Measurements from ENCODE around the gene LSAMP. TPM values are rescaled to one million over a fixed set of nuclear protein-coding genes. Genes with fewer than 3 reads are reported as not detected.
A peak's percentile ranks its signal among the peaks of the same experiment; 100 is the strongest.

The LSAMP gene
- total RNA-seq, 1 experiment from 2014 or later = 0.21 TPM

- no peak for DNase-seq (ENCODE audit: low read depth)
Observed at GRCh38 chr3:116166121-116166520, 279.2 kb downstream of the LSAMP start.

DNA sequence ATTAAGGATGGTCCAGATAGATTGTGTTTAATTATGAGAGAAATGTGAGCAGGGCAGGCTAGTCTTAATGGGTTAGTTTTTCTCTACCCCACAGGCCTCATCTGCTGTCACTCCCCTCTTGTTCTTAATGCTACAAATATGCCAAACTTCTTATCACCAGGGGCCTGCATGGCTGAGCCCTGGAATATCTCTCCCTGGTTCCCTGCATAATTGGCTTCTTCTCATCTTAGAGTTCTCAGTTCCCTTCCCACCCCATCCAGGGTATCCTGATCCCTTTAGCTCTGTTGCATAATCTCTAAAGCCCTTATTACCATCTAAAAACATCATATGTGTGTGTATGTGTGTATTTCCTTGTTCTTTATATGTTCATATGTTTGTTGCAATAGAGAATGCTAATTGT, 279.6 kb downstream of the LSAMP start:
- DNase-seq (ENCODE audit: low read depth) = no peak

GRCh38 chr3:116165135-116165534, 280.2 kb downstream of the LSAMP start:
- no peak for DNase-seq (ENCODE audit: low read depth)

DNA sequence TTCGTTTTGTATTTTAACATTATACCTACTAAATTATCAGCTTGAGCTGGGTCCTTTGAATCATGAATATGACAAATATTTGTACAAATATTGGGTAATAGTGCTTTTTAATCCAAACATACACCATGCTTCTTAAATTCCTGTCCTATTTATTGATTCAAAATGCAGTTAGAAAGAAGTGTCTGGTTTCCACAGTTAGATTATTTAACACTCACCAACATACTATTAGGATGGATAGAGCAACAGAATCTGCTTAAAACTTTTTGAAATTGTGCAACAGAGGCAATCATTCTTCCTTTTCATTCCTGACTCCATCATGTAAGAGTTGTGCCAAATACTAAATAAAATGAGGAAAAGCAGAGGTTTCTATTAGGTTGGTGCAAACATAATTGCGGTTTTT, 281.2 kb downstream of the LSAMP start:
- DNase-seq (ENCODE audit: low read depth) = no peak

DNA sequence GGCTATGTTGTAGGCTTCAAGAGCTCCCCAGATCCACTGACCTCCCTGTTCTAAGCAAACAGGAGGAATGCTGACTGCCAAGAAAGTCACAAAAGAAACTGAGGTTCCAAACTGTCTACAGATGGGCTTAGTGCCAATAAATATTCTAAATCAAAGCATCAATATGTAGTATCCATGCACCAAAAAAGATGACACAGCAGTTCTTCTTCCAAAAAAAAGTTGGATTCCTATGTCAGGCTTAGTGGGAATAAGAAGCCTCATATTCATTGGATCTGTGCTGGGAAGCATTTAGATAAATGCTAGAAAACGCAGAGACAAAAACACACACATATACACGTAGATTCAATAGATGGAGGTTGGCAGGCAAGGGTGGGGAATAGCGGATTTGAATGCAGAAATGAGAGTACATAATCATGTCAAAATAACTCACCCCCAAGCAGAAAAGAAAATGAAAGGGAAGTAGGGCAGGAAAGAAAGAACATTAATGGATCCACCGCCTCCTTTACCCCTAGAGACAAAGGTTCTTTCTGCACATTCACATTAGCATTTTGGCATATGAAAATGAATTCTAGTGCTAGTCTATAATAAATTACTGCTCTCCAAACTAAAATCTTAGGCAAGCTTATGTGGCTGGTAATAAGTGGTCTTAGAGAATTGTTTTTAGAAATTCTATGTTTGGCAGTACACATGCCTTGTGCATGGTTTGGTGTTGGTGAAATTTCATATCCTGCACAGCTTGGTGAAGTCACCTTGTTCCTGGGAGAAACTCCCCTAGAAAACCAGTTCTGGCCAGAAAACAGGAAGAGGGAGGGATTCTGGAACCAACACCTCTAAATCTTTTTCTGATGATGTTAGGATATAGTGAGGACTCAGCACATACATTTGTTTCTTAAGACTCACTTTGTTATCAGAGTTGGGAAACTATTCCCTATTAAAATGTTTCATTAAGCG, 283.4 kb downstream of the LSAMP start:
- DNase-seq (ENCODE audit: low read depth) = peak; percentile 52

DNA sequence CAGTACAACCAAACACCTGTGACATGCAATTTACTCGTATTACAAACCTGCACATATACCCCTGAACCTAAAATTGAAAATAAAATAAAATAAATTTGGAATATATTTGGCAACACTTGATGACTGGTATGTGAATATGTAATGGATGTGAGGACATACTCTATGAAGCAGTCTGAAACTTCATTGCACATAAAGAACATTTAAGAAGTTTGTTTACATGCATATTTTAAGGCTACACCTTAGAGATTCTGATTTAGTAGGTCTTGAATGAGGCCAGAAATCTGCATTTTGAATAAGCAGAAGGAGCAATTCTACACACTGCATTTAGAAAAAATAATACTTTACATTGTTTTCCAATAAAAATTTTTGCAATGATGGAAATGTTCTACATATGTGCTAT, 284.7 kb downstream of the LSAMP start:
- DNase-seq (ENCODE audit: low read depth) = no peak

DNA sequence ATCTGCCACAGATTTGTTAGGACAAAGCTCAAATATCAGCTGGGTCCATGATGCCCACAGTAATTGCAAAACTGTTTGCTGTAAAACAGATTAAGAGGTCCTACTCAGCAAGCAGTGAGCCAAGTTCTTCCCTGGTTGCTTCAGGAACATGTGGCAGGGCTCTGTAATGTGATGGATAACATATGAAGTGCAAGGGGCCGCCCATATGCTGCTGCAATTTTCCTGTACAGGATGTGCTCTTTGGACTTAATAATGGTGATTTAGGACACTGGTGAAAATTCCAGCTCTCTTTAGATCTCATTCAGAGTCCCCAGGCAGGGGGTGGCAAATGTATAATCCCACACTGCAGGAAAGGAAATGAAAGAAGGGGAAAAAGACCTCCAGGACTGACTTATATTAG, 289.4 kb downstream of the LSAMP start:
- no peak for DNase-seq (ENCODE audit: low read depth)

- no peak for DNase-seq (ENCODE audit: low read depth)
Observed at GRCh38 chr3:116154389-116154788, 290.9 kb downstream of the LSAMP start.

DNA sequence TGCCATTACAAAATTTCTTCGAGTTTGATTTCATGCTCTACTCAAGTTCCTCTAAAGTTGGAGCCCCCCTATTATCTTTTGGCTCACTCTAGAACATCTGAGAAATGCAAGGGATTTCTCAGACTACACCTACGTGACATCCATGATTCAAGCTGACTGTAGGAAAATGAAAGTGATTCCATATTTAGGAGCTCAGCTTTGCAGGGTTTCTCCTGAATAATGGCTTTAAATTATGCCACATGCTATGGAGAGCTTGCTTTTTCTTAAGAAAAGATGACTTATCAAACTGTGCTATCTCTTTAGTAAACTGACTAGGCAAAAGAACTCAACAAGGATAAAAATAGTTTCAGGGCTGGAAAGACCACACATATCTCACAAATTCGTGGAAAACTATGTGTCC, 292.1 kb downstream of the LSAMP start:
- peak; percentile 14 for DNase-seq (ENCODE audit: low read depth)

DNA sequence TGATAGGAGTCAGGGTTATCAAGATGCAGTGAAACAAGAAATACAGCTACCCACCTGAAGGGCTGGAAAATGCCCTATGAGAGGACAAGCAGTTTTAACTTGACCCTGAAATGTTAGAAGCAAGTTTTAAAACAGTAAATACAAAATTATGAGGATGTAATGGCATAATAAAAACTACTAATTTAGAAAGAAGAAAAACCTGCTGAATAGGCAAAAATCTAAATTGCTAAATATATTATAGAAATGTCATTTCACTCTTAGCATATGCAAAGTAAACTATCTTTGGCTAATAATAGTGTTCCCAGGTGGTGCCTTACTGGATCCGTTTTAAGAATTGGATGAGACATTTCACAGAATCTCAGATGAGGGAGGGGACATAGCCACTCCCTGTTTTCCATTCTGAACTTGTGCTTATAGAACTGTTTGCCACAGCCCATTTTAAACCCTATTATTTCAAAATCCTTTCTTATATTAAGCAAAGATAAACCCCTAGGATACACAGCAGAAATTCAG, 294.6 kb downstream of the LSAMP start:
- DNase-seq (ENCODE audit: low read depth) = no peak

DNA sequence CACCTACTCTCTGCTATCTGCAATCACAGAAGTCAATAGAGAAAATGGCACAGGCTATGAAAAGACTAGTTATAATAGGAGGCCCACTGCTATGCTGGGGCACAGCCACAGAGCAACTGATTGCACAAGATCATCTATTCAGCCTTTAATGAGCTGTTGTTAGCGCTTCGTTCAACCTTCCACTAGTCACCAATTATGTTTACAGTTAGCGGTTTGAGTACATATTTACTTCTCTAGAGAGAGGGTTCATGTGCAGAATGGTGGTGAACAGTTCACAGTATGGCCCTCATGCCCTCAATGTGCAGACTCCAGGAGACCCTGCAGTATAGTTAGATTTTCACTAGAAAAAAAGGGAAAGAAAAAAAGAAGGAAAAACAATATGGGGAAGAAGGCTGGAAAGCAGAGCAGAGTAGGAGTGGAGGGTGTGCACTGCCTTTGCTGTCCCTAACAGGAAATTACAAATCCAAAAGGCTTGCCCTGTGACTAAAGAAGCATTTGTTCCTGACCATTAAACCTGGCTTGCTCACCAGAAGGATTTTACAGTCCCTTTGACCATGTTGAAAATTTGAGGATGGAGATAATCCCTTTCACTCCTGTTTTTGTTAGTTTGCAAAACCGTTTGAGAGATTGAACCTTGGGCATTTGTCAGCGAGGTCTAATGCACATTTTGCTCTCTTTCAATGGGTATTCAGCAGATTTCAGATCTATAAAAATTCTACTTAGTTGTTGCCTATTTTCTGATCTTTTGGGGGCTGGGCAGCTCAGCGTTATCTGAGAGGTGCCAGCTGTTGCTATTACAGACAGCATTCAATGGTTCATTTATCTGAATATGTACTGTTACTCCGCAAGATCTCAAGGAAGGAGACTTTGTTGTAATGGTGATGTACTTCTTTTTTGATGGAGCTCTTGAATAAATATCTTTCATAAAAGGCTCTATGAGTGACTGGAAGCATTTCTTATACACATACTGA, 296.1 kb downstream of the LSAMP start:
- peak; percentile 73 for DNase-seq (ENCODE audit: low read depth)

GRCh38 chr3:116145613-116146012, 299.7 kb downstream of the LSAMP start:
- no peak for DNase-seq (ENCODE audit: low read depth)

DNA sequence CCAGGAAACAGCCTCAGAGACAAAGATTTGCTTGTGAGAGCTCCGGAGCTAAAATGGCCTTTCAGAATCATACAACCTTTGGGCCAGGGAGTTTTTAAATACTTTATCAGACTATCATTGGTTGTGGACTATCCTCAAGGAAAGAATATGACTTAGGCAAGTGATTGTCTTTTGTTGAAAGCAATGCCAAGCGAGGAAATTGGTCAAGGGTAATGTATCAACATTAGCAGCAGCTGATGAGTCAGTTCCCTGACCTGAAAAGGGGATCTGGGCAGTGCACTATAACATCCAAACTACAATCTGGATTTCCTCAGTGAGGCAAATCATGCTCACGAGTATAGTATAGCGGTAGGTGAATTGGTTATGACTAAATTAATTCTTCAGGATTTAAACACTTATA, 303.6 kb downstream of the LSAMP start:
- peak; percentile 44 for DNase-seq (ENCODE audit: low read depth)

GRCh38 chr3:116140100-116140689, 305.1 kb downstream of the LSAMP start:
- DNase-seq (ENCODE audit: low read depth) = peak; percentile 57

GRCh38 chr3:116139641-116140040, 305.6 kb downstream of the LSAMP start:
- peak; percentile 75 for DNase-seq (ENCODE audit: low read depth)

DNA sequence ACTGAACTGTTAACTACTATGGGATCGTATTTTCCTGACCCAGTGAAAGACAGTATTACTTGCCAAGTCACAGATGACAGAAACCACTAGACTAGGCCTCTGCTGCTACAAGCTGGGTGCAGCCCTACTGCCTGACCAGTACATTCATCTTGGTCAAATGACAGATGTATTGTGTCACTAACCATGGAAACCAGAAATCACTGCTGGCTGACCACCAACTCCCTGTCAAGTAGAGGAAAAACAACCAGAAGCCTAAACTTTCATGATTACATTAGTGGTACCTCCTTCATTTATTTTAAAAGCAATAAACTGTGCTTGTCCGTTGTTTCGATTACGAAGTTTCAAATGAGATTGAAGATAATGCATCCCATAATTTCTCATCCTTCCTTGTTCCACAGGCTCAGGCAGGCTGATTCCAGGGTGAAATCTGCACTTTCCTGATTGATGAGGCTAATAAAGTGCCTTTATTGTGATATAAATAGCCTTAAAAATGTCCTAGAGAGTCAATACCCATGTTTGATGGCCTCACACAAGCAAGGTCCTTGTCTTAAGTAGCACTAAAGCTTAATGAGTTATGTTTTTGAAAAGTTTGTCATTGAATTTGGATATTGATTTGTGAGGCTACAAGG, 309.7 kb downstream of the LSAMP start:
- peak; percentile 79 for DNase-seq (ENCODE audit: low read depth)

DNA sequence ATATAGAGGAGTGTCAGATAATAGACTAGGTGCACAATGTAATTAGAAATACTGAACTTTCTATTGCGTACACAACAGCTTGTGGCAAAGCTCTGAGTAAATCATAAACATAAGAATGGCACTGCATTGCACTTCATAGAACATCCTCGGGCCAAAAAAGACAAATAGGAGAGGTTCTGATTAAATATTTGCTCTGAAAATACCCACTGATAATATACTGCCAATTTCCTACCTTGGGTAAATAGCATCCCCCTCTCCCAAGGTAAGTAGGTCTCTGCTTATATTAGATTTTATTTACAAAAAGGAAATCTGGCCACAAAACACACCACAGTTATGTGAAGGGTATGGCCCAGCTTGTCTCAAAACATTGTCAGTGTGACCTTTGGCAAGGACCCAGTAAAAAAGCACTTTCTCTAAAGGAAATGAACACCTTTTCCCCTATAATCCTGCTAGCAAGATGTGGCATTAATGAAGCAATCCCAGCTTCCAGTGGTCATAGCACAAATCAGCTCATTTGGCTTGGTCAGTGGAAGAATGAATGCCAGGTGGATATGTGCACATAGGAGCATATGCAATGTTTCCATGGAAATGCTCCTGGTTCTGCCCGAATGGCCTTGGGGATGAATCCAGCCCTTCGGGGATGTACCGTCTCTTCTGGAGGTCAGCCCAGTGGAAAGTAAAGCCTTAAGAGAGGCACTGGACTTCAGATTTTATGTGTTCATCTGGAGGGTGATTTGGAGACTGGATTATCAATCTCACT, 315.9 kb downstream of the LSAMP start:
- no peak for DNase-seq (ENCODE audit: low read depth)

DNA sequence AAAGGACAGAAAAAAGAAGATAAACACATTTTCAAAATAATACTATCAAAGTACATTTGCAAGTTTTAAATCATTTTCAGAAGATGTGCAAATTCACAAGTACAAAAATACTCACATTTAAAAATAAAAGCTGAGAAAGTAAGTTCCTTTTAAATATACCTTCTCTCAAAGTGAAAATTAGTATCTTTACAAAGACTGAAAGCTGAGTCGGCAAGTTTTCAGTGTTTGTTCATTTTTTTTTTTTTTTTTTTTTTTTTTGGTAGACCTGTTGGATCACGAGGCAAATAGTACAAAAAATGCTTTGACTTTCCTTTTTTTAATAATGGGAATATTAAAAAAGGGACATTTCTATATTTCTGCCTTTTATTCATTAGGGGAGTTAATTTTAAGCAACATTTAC, 317.8 kb downstream of the LSAMP start:
- no peak for DNase-seq (ENCODE audit: low read depth)

GRCh38 chr3:116124166-116124565, 321.1 kb downstream of the LSAMP start:
- DNase-seq (ENCODE audit: low read depth) = no peak
